Posterior vena cava (tissue), 2 donors: ENCODE measurements around the gene ZFHX3. TPM values are rescaled to one million over a fixed set of nuclear protein-coding genes. Genes with fewer than 3 reads are reported as not detected.

Experiments used
- DNase-seq: peaks from one replicate; pipeline ENCODE4 v3.0.0-alpha.2; 2020; ENCODE audit warnings: low spot score
- intact Hi-C, 2 donors: fragments of 100-400 bp; cut with DNase I; formaldehyde crosslinking; loops; one replicate each; pipeline versions ENCODE4 v1.14.1 to v1.14.2; 2022 to 2023
- total RNA-seq, 2 donors: library from RNA; stranded (reverse); fragmentation: NEBNext Ultra II Directional; extraction: Animal tissue kit (Norgen Biotek cat#: 25700); gene quantifications; one replicate each; pipeline ENCODE4 v1.2.1, GENCODE V29; 2021
- donor health status: DM: yes; HTN: yes; CAD: no.
- donor health status: DM: yes; HTN: yes; CAD: no.

ZFHX3 gene
- total RNA-seq, 2 donors from 2014 or later, result 40.8 to 43.7 TPM

DNA sequence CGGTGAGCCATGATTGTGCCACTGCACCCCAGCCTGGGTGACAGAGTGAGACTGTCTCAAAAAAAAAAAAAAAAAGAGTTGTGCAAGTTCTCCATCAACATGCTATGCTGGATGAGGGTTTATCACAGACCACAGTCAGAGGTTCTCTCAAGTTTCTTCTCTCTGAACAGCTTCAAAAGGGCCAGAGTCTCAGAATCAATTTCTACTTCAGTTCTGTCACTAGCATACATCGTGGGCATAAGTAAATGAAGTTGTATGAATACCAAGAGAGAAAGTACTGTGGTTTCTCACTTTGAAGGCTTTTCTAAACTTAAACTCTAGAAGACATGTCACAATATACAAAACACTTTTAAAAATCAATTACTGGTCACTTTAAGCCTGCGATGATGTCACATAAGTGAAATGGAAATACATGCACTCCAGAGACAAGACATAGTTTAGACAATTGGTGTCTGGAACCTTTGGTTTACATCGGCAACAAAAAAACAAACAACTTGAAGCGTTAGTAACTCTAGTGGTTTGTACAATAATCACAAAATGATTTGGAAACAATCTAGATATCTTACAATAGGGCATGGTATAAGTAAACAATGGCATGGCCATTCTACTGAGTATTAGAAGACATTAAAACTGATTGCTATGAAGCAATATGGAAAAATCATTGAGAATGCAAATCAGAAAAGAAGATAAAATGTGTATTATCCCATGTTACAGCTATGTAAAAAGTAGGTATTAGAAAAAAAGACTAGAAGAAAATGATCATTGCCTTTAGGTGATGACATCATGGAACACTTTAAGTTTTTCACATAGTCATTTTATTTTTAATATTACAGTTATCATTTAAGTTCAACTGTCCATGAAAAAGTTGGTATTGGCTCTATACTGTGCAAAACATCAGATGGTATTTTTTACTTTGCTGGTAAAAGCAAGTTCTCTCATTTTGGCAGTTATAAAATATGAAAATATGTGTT lies 232.3 kb downstream of the ZFHX3 start:
- no peak for DNase-seq
- intact Hi-C loops, result loop anchor here in 1 of 2 donors (5.0 kb wide), 1 partner anchor 1112 kb away; no protein-coding TSS in a partner anchor

DNA sequence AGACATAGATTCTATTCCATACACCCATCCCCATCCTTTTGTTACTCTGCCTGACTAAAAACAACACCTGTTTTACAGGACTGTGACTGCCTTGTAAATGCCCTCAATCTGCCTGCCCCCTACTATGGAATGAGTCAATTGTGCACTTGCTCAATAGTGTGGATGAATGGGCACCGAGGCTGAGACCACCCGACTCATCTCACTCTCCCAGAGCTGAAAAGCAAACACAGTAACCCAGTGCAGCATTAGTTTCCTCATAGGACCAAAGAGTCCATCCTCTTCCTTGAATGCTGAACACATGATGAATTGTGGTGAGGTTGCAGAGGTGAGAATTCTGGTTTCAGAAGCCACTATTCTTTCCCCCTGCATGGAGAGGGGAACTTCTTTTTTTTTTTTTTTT lies 233.7 kb downstream of the ZFHX3 start:
- DNase-seq, result no peak
- intact Hi-C loops, result no loop called here

DNA sequence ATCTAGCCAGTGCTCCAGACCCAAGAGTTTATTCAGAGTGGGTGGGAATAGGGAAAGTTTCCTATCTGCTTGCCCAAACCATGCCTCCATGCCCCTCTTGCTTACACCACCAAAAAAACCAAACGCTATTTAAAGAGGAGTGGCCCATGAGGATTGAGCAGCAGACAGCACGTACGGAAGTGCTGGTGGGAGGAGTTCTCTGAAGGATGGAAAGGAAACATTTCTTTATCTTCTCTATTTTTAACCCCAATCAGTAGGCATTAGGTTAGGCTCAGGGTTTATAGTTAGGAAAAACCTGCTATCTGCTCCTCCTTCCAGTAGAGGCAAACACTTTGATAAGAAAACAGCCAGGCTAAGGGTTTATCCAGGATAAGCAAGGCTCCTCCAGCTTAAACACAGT lies 235.3 kb downstream of the ZFHX3 start:
- intact Hi-C loops, result no loop called here
- DNase-seq, result no peak

DNA sequence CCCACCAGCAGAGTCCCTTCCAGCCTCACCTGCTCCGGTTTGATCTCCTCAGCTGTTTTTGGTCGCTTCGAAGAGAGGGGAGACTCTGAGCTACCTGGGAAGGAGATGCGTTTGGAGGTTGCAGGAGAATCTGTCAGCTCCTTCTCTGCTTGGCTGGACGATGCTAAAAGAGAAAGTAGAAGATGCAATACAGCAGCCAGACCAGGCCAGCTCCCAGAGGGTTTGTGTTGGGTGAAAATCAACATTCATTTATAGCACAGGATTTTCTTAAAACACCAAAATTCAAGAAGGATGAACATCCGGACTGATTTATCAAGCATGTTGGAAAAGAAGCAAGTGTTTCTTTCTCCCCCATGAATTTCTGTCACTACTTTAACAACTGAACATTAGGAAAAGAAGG lies 236.1 kb downstream of the ZFHX3 start:
- DNase-seq, result no peak
- intact Hi-C loops, result no loop called here

DNA sequence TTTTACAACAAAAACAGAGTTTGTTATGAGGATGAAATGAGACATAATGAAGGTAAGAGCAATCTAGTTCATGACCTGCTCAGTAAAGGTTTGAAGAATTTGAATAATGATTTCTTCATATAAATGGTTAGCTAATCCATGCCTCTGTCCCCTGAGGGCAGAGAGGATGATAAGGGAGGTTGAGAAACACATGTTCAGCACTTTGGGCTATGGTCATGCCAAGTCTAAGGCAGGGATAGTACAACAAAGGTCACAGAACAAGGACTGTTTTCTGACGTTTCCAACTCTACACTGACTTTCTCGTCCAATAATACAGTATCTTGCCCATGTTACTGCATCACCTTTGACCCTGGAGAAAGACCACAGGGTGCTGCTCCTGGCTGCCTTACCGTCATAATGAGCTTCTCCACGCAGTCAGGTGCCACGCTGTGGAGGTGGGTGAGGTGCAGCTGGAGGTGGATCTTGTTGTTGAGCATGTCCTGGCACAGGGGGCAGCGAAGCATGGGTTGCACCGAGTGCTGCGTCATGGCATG lies 236.7 kb downstream of the ZFHX3 start:
- intact Hi-C loops, result no loop called here
- DNase-seq, result no peak

DNA sequence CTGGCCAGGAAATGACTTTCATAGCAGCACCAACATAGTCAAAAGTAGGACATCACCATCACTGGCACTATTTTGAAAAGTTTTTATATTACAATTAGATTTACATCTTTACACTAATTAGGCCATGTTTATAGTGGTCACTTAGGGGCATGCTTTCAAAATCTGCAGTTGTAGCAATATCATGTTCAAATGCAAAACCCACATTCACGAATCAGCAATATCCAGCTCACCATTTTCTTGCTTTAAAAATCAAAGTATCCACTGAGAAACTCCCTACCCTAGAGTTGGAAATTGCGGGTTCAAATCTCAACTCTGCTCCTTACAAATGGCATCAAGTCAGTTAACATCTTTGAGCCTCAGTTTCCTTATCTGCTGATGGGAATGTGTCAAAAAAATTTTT lies 237.4 kb downstream of the ZFHX3 start:
- DNase-seq, result no peak
- intact Hi-C loops, result no loop called here

DNA sequence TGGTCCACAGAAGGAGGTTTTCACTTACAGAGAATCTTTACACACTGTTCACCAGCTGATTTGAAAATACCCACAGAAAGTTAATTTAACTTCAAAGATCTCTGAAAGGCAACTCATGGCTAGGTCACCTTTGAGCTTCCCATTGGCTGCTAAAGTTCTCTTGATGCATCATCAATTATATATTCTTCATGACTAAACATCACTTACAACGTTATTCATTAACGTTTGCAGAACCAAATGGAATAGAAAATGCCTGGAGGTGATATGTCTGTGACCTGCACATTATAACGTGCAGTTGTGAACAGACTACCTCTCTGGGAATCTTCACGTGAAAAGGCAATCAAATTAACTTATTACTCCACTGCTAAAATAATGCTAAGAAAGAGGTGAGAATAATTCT lies 238.5 kb downstream of the ZFHX3 start:
- DNase-seq, result no peak
- intact Hi-C loops, result no loop called here

DNA sequence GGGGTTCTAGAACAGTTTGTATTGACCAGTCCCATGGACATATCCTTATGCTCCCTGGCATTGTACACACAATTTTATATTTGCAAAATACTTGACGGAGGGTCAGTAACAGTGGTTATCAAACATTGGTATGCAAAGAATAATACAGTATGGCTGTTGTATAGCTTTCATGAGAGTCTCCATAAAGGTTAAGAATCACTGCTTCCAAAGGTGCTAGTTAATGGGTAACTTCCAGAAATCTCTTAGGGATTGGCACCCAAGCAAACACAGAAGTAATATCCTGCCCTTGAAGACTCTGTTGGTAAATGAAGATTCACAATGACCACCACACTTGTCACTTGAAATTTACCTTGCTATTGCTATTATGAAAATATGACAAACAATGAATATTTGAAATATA lies 239.2 kb downstream of the ZFHX3 start:
- intact Hi-C loops, result no loop called here
- DNase-seq, result no peak

DNA sequence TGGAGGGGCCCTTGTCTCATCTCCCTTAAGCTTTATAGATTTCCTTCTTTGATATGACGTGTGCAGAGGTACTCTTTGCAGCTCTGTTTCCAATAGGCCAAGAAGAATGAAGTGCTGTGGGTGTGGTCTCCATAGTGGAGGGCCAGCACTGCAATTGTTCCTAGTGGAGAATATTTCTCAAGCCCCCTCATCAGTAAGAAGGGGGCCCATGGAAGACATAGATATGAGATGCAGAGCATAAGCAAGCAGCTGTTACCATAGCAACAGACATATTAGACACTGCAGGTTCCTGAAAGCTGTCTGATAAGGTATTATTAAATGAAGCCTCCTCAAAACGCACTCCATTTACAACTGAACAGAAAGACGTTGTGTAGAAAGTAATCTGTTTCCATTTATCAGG lies 240.7 kb downstream of the ZFHX3 start:
- intact Hi-C loops, result no loop called here
- DNase-seq, result no peak

DNA sequence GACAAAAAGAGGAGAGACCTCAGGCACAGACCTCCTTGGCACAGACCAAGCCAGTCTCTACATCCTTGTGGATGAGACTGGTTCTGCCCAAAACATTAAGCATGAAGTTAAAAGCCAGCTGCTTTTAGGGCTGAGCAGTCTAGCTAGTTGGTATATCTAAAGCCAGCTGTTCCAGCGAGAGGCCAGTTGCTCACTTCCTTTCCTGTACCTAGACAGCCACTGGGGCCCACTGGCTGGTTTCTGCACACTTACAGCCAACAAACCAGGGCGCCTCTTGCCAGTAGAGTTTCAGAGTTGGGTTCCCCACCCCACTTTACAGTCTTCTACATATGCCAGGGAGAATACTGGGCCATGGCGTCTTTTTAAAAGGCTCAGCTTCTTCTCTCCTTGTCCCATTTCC lies 242.4 kb downstream of the ZFHX3 start:
- no peak for DNase-seq
- intact Hi-C loops, result no loop called here

DNA sequence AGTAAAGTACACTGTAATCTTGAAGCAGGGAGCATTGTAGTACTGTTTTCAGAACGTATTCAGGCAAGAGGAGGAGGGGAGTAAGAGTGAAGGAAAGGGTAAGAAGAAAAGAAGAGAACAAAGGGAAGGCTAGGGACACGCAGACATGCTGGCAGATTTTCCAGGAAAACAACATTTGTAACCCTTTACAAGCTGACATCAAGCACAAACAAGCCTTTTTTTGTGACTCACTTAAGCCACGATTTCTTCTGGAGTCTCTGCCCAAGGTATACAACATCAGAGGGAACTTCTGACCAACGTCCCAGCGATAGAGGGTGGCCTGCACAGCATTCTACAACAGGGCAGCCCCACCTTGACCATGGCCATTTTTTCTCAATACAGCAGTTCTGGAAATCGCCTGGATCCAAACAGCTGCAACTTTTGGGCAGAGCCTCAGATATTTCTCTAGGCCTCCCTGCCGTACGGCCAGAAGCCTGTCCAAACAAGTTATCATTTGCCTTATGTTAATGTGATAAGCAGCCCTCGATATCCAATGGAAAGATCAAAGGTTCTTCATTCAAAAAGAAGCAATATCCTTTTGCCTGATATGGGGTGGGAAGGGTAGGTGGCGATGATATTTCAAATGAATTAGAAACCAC lies 247.3 kb downstream of the ZFHX3 start:
- intact Hi-C loops, result no loop called here
- no peak for DNase-seq

DNA sequence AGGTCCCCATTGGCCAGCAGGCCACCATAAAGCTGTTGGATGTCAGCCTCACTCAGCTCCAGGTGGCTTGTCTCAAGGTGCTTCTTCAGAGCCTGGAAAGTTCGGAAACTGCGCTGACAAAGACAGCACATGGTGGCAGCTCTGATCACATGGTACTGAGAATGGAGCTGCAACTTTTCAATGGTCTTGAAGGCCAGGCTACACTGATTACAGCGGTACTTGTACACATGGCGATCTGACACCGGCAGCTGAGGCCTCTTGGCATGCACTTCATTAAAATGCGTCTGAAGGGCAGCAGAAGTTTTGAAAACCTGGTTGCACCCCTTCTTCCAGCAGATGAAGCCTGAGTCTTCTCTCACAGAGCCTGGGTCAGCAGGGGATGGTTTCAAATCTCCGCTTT lies 249.7 kb downstream of the ZFHX3 start:
- DNase-seq, result no peak
- intact Hi-C loops, result no loop called here

DNA sequence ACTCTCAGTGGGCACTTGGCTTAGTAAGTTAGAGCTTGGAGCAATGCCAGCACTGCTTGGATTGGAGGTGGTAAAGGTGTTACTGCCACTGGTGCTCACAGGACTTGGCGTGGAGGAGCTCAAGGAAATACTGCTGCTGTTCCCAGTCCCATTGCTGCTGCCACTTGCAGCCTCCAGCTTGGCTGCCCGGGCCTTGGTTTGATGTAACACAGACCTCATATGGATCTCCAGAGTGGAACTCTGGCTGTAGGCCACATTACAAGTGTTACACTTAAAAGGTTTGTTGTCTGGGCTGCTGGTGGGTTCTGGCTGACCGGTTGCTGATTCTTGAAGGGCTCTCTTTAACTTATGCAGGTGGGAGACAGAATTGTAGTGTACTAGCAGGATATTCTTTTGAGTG lies 250.3 kb downstream of the ZFHX3 start:
- no peak for DNase-seq
- intact Hi-C loops, result no loop called here

DNA sequence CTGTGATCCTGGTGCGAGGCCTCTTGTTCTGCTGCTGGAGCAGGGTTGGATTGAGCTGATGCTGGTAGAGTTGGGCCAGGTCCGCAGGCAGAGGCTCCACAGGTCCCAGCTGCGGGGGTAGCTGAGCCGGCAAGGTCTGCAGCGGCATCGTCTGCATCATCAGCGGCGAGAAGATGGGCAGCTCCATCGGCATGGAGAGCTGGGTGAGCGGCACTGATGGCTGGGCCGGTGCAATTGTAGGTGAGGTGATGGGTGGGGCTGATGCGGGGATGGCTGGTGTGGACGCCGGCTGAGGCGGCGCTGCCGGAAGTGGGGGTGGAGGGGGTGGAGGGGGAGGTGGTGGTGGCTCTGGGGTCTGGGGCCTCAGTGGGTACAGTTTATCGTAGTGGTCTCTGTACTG lies 251.7 kb downstream of the ZFHX3 start:
- intact Hi-C loops, result no loop called here
- DNase-seq, result no peak

DNA sequence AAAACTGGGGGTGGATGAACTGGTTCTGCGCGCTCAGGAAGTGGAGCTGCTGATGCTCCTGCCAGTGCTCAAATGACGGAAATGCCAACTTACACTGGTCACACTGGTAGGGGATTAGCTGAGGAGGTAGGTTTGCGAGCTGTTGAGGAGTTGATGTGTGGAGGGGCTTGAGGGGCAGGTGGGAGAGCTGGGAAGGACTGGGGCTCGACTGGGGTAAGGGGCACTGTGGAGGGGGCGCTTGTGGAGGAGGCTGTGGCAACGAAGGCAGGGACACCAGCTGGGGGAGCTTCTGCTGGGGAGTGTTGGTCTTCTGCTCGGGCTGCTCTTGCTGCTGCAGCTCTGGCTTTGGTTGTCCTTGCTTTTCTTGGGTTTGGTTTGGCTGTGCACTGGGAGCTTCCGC lies 252.9 kb downstream of the ZFHX3 start:
- DNase-seq, result no peak
- intact Hi-C loops, result no loop called here

DNA sequence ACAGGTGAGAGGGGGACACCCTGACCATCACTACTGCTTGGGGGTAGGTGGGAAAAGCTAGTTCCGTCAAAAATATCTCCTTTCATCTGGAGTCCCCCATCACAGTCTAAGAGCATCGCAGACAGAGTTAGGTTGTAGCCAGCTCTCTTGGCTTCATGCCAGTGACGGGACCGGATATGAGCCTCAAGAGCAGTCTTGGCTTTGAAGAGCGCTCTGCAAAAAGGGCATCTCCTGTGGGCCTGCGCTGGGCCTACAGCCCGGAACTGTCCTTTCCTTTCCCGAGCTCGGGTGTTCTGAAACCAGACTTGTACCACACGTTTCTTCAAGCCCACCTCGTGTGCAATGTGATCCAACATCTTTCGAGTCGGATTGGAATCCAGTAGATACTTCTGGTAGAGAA lies 253.6 kb downstream of the ZFHX3 start:
- DNase-seq, result no peak

DNA sequence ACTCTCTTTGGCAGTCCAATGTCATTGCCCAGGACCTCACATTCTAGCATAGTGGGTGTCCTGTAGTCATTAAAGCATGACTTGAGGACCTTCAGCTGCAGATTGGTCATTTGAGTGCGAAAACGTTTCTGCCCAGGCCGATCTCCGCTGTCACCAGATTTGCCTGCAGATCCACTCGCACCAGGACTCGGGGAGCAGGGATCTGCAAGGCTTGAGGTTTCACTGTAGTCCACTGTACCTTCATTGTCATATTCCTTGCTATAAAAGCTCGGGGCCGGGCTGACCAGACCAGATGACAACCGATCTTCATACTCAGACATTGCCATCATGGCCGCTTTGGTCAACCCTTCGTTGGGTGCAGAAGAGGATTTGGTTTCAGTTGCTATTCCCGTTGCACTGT lies 254.2 kb downstream of the ZFHX3 start:
- DNase-seq, result no peak
- intact Hi-C loops, result no loop called here

More for the DNA sequence above, 253.6 kb downstream of the ZFHX3 start:
- intact Hi-C loops, result no loop called here

DNA sequence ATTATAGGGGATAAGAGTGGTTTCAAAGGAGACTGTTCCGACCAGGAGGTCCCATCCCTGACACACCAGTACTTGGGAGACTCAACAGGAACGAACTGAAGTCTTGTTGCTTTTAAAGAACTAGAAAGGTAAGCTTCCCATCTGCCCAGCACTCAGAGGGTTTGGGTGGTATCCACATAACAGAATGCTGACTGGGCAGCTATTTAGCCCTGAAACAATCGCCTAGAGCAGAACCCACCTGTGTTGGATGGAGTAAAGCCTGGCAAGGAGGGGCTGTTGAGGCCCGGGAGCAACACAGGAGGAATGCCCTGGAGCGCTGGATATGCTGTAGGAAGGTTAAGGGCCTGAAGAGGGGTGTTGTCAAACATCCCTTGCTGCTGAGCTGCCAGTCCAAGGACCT lies 254.9 kb downstream of the ZFHX3 start:
- intact Hi-C loops, result no loop called here
- DNase-seq, result no peak

DNA sequence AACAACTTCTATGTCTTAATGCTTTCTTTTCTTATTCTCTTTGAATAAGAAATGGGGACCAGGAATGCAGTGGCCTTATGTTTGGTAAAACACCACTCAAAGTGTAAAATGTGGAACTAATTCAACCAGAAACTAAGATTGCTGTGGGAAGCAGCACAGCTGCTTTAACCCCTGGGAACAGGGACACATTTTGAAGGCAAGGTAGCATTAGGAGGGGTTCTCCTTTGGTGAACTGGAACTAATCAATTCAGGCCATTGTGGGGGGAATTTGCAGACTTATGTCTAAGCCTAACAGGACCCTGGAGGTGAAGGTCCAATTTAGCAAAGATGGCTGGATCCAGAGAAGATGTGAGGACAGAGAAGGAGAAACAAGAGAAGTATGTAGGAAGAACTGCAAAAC lies 256.1 kb downstream of the ZFHX3 start:
- no peak for DNase-seq
- intact Hi-C loops, result no loop called here

DNA sequence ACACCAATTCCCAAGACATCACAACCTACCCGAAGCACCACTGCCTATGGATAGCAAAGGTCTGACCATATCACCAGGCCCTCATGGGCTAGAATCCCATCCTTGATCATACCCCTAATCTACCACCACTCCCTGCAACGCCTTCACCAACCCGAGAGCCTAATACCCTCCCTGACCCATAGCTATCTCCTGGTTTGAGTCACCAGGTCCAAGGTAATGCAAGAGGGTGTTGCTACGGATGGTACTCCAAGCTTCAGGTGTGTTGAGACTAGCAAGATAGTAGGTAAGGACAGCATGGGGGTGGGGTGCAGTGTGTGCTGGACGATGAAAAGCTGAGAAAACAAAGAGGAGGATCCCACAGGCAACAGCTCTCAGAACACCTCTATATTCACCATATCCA lies 258.0 kb downstream of the ZFHX3 start:
- intact Hi-C loops, result no loop called here
- DNase-seq, result no peak

DNA sequence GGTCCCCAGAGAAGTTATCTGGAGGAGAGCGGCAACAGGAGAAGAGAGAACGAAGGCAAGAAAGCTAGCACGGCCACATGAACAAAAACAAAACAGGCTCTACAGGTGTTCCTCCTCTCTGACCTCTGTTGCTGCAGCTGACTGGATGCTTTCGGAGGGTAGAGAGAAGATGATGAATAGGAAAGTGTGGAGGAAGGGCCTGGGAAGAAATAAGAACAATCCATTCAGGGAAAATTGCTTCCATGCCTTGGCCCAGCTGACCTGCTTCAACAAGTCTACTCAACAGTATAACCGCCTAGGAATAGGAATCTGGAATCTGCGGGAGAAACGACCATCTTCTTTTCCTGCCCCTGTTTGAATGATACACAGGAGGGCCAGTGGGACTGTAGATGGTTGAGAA lies 258.5 kb downstream of the ZFHX3 start:
- intact Hi-C loops, result no loop called here
- no peak for DNase-seq
